Dedifferentiated amniotic fluid mesenchymal stem cell (primary cell): ENCODE results near the gene GABBR2.

Source experiments
- DNase-seq: peaks from one replicate; pipeline ENCODE4 v3.0.0-alpha.2; 2016; ENCODE audit errors: extremely low spot score

The GABBR2 gene

DNA sequence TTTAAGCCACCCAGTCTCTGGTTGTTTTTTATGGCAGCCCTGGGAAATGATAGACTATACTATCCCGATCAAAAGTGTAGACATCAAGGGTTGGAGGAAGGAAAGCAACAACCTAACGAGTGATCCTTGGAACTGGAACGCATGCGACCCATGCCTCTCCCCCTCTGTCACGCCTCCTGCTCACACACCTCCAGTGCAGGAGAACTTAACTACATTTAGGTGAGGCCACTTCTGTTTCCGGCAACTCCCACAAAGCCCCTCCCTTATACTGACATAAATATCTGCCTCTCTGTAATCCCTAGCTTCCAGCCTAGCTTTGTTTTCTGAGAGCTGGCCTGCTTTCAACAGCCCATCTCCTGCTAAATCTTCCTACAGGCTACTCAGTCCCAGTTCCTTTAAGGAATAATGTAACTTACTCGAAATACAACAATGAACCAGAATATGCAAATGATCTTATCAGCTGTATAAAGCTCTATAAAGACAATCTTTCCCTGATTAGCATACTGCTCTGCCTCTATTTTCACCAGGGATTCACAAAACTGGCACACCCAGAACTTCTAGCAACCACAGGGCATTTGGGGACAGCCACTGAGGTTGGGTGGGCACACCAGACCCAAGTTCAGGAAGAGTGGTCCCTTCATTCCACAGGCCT is 73.9 kb downstream of the GABBR2 start:
- no peak for DNase-seq

DNA sequence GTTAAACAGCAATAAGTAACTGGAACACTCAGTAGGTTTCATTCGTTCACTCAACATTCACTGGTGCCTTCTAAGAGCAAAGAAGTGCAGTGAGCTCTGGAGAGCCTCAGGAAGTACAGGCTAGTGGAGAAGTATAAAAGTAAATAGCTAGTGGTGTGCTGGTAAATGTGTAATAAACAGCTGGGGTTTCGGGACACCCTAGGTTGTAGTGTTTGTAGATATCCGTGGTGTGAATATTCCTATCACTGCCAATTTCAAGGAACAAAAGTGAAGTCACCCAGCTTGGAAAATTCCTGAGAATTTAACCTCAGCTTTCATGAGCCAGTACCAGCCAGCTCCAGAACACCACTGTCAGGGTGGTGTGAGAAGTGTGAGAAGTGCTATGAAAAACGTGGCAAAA is 75.9 kb downstream of the GABBR2 start:
- DNase-seq = no peak

DNA sequence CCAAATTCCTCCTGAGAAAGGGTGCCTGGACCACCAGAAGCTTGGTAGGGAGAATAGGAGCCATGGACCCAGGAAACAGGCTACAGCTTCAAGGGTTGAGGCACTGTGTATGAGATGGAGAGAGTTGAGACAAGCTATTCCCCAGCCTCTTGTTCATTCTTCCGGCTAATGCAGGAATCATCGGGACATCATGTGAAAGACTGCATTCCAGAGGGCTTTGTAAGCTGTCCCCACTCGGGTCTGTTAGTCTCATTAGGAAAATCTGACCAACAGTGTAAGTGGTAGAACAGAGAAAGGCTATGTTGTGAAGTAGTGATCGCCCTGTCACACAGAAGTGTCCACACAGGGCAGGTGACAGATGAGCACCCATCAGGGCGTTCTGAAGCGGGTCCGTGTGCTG is 81.4 kb downstream of the GABBR2 start:
- DNase-seq = no peak

DNA sequence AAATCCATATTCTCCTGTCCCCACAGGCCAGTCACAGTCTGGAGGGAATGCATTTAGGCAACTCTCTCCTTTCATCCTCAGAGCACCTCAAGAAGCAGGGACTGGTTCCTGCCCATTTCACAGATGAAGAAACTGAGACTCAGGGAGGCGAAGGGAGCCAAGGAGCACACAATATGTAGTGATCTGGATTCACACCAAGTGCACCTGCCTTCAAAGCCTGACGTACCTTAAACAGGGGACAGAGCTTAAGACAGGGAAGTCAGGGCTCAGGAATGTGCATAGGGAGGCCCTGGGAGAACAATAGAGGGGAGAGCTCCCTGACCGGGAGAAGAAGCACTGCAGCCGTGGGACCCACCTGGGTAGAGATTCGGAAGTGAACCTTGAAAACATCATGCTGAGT is 83.0 kb downstream of the GABBR2 start:
- no peak for DNase-seq

DNA sequence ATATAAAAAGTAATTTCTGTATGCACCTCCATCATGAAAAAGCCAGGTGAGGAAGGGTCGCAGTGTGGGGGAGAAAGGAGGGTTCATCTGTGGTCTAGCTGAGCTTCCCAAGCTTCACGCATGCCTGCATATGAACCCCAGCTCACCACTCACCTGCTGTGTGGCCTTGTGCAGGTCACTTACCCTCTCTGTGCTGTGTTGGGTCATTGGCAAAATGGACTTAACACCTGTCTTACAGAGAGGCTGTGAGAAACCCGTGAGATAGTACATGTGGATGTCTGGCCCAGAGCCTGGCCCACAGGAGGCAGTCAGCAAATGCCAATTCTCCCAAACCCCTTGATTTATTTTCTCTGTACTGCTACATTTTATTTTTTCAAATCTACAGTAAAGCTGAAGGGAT is 88.9 kb downstream of the GABBR2 start:
- DNase-seq = no peak

DNA sequence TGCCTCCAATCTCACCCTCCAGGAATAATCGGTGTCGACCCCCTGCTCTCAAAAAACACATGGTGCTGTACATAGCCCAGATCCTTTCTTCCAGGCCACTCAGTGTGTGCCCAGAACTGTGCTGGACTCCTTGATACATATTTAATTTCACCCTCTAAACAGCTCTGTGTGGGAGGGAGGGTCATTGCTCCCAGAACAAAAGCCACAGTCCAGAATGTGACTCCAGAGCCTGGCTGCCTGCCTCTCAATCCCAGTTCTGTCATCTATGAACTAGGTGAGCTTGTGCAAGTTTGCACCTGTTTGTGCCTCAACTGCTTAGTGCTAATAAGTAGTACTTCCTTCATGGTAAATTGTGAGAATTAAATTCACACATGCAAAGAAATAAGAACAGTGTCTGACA is 93.1 kb downstream of the GABBR2 start:
- DNase-seq = no peak

DNA sequence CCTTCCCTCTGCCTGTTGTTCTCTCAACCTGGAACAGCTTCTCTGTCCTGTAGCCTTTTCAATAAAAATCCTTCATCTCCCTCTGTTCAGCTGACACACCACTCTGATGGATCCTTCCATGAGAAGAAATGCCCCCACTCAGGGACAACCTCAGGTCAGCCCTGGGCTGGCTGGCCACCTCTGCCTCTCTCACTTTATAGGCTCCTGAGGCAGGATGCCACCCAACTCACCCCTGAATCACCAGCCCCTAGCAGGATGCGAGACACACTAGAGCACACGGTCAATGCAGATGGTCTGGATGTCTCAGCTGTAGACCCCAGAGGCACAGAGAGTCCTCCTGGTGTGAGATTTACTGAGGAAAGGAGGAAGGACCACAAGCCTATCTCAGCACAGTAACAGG is 93.8 kb downstream of the GABBR2 start:
- no peak for DNase-seq

DNA sequence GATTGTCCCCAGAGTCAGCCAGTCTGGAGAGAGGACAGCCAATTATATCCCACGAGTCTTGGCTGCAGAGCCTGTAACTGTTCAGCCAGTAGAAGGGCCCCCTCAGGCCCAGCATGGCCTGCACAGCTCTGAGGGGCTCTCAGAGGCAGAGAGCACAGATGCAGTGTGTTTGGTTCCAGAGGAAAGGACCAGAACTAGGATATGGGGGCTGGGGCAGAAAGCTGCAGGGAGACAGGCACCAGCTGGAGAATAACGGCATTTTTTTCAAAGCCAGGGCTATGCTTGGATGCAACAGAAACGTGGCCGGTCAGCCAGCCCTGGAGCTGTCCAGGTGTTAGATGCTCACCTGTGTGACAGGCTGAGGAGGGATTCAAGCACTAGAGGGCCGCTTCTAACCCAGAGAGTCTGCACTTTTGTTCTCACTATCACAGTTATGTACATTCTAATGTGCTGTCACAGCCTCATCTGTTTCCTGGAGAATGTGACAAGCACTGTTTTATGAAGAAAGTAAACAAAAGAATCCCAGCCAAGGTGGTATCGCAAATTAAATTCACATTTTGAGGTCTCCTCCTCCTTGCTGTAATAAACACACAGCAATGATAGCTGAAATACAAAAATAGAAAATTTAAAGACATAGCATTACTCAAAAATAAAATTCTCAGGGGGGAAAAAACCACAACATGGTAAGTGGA is 96.5 kb downstream of the GABBR2 start:
- no peak for DNase-seq

DNA sequence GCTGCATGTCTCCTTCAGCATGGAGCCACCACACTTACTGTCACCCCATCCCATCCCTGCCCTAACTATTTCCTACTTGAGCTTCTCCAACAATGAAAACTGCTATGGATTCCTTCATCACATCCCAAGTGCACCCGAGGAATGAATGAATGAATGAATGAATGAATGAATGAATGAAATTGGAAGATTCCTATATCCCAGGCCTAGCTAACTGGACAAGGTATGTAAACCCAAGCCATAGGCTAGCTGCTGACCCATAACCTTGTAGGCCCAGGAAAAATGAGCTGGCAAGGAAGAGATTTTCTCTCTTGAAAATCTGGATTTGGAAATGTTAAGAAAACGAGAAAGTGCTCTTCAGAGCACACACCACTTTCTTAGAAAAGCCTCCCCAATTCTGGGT is 97.4 kb downstream of the GABBR2 start:
- DNase-seq = no peak

DNA sequence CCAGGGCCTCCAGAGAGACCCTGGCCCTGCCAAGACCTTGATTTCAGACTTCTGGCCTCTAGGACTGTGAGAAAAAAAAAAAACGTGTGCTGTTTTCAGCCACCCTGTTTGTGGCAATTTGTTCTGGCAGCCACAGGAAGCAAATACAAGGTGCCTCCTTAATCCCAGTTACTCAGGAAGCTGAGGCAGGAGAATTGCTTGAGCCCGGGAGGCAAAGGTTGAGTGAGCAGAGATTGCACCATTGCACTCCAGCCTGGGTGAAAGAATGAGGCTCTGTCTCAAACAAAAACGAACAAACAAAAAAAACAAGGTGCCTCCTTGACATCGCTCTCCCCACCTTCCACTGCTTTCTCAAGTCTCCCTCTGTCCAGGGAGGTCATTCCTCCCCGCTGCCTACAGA is 98.0 kb downstream of the GABBR2 start:
- DNase-seq = no peak

DNA sequence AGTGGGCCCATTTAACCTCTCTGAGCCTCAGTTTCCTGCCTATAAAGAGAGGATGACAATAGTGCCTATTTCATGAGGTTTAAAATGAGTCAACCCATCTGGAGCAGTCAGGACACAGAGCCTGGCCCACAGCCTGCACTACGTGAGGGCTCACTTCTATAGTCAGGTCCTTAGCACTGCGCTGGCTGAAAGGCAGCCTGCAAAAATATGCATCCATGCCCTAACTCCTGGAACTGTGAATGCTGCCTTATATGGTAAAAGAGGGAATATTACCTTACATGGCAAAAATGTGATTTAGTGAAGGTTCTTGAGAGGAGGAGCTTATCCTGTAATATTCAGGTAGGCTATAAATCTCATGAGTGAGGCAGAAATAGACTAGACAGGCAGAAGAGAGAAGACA is 98.5 kb downstream of the GABBR2 start:
- DNase-seq = no peak

DNA sequence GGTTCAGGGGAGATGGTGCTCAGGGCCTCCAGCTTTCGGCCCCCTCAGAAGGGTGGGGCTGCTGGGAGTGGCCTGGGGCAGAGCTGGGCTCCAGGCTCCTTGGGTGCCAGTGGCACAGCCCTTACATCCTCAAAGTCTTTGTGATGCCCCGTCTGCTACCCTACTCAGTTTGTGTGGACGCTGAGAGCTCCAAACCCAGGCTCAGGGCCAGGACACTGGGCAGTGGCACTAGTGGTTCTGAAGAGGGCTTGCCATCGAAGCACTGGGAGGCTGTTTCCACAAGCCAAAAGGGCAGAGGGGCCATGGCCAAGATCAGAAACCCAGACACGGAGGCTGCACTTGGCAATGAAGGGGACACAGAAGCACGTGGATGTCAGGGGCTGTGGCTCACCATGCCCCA is 99.1 kb downstream of the GABBR2 start:
- no peak for DNase-seq

DNA sequence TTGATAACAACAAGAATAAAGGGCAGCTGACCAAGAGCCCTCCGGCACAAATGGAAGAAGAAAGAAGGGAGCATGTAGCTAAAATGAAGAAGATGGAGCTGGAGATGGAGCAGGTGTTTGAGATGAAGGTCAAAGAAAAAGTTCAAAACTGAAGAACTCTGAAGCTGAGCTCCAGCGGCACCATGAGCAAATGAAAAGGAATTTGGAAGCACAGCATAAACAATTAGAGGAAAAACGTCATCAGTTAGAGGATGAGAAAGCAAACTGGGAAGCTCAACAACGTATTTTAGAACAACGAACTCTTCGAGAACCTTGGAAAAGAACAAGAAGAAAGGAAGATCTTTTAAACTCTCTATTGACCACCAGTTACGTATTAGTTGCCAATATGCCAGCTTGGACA is 100.9 kb downstream of the GABBR2 start:
- no peak for DNase-seq

DNA sequence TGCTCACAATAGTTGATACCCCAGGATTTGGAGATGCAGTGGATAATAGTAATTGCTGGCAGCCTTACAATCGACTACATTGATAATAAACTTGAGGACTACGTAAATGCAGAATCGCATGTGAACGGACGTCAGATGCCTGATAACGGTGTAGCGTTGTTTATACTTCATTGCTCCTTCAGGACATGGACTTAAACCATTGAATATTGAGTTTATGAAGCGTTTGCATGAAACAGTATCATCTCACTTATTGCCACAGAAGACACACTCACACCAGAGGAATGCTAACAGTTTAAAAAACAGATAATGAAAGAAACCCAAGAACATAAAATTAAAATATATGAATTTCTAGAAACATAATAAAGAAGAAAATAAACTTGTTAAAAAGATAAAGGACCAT is 101.6 kb downstream of the GABBR2 start:
- no peak for DNase-seq

DNA sequence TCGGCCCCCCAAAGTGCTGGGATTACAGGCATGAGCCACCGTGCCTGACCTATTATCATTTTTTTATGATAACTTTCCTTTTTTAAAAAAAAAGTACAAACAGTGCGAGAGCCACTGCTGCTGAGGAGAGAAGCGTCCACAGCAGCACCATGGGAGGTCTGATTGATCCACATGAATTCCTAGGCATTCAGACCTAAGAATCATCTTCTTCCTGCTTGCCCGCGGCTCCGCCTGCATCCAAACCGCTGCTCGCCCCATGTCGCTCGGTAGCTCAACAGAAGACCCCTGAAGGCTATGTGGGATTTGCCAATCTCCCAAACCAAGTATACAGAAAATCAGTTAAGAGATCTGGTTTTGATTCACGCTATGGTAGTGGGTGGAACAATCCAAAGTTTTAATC is 102.0 kb downstream of the GABBR2 start:
- no peak for DNase-seq

DNA sequence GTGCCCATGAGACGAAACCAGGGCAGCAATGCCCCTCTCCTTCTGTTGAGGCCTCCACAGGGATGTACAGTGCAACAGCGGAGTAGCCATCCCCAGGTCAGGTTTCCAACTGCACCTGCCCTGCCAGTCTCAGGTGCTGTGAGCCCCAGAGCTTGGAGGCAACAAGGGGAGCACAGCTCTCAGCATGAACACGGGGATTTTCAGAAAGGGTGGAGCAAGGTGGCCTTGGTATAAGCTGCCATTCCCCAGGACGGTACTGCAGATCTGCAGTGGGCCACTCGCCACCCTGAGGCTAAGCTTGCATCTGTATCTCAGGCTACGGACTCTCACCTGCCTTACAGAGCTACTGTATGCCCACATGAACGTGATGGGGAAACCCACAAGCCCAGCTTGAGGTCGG is 103.6 kb downstream of the GABBR2 start:
- DNase-seq = no peak

DNA sequence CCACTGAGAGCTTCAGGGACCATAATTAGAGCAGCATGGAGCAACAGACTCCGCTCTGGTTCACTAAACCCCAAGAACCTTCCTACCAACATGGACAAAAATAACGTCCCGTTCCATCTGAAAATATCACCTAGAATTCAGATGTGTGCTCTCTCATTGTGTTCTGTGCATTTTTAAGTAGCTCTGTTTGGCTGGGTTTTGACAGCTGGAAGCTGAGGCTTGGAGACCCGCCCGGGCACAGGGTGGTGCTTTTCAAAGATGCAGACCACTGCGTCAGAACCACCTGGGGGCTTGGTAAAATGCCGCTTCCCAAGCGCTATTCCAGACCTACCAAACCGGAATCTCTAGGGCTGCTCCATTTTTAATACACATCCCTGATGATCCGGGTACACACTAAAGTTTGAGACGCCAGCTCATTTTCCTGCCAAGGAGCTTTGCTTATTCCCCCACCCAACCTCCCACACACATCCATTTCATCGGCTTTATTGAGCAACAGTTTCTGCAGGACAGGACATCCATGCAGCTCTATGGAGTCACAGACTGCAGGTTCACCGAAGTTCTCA is 104.8 kb downstream of the GABBR2 start:
- DNase-seq = no peak

DNA sequence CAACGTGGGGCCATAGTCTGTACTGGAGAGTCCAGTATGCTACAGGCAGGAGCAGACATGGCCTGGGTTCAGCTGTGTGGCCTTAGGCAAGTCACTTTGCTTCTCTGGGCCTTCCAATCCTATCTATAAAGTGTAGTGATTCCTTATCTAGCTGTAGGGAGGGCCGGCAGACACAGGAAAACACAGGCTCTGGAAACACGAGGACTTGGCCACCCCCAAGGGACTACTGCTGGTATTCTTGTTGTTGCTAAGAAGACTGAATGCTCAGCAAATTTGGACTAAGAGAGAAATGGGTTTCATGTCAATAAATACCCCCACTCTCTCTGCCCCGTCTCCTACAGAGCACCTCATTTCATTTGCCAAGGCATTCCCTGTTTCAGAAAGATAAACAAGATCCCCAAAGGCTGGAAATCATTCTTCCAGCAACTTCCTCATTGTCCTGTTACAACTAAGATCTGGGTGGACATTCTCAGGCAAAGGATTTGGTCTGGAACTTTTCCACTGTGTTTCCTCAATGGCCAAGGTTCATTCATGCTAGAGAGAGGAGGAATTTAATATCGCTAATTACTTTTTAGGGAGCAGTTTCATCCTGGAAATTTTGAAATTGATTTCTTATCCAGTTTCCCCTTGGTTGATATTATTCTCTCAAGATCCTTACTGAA is 105.8 kb downstream of the GABBR2 start:
- no peak for DNase-seq

DNA sequence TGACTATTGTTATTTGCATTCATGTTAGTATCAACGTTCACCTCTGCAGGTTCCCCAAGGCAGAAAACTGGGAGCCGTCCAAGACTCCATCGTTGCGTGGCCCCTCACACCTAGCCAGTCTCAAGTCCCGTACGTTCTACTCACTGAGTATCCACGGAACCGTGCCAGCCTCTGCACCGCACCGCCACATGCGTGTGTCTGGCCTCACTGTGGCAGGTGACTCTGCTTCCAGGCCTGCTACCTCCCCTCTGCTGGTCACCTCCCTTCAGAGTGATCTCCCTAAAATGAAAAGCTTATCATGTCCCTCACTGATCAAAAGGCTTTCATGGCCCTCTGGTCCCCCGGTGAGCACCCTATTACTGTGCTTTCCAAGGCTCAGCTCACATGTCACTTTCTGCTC is 108.1 kb downstream of the GABBR2 start:
- no peak for DNase-seq

DNA sequence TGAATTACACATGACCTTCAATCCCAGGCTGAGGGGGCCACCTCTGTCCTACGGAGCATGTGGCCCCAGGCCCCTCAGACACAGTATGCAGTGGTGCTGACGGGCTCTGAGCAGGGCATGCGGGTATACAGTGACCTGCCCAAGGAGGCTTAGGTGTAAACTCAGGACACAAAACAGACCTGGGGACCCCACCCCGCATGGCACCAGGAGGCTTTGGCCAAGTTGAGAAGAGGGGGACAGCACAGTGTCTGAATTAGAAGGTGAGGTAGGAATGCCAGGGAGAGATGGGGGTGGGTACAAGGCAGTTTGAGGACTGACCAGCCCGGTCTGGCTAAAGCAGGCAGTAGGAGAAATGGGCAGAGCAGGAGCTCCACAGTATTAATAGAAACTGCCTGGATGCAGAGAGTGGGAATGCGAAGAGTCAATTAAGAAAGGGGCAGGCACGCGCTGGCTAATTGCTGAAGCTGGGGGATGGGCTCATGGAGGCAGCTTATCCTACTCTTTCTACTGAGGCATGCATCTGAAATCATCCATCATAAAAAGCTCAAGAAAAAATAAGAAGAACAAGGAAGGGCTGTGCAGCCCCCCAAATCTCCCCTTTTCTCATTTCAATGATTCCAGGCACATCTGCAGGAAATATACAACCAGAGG is 109.0 kb downstream of the GABBR2 start:
- DNase-seq = no peak

DNA sequence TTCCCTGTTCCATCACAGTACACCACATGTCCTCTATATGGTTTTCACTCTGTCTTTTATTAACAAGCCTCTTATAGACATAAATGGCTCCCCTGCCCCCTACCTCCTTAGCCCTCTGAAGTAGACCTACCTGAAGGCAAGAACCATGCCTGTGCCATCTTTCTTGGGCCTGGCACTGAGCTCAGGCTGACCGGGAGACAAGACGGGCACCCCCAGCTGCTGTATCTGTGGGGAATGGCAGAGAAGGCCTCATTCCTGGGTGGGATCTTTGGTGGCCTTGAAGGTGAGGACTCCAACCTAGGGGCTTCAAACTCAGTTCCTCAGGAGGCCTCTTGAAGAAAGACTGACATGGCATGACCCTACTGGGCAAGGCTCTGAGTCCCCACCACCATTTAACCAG is 109.9 kb downstream of the GABBR2 start:
- no peak for DNase-seq

DNA sequence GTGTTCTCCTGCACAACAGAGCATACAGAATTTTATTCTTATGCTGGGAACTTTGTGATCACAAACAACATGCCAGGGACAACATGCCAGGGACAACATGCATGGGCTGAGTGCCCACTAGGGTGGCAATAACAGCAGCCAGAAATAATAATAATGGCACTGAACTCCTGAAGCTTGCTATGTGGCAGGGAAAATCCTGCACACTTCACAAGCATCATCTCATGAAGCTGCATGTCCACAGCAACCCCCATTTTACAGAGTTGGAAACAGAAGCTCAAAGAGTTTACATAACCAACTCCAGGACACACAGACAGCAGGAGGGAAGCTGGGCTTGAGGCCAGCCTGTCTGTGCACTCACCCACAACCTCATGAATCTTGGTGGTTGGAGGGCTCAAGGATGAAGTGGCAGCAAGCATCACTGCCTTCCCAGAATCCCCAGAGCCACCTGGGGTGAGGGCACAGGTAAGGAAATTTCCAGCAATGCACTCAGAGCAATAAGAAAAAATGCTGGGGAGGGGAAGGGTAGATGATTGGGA is 111.4 kb downstream of the GABBR2 start:
- DNase-seq = no peak
